PC-9 (cell line): ENCODE data around the gene MGLL. TPM values are rescaled to one million over a fixed set of nuclear protein-coding genes. Genes with fewer than 3 reads are reported as not detected.

Source experiments
- BruUV-seq: library from RNA; stranded (reverse); fragments of 400-500 nt; replicated peaks from 2 replicates; lab custom pipeline; 2021; lab: Mats Ljungman, UMichigan
- CTCF ChIA-PET: fragments of 300-600 bp; sonication (Branson Sonifier 250); formaldehyde crosslinking; loops from one replicate; lab custom pipeline; 2022; ENCODE audit warnings: antibody characterized with exemption; lab: Charles Lee
- POLR2A ChIA-PET: fragments of 300-600 bp; sonication (Branson Sonifier 250); formaldehyde crosslinking; loops from one replicate; lab custom pipeline; 2022; ENCODE audit warnings: antibody characterized with exemption; ENCODE audit not compliant: unreplicated experiment; lab: Charles Lee
- DNase-seq, 2 experiments: peaks; one replicate each; pipeline versions ENCODE4 v3.0.0 to v3.0.0-alpha.2; 2015 to 2022; ENCODE audit warnings: mixed read lengths in 1 of 2
- H2AFZ ChIP-seq: fragments of 200-600 bp; sonication (generic); 2 replicates; pipeline ENCODE4 v1.8.1; 2017; ENCODE audit warnings: antibody characterized with exemption
- H3F3A ChIP-seq: fragments of 200-600 bp; sonication (generic); 2 replicates; pipeline ENCODE4 v1.8.1; 2017; ENCODE audit warnings: antibody characterized with exemption, mild to moderate bottlenecking, low read depth; ENCODE audit not compliant: insufficient read depth
- H3K27ac ChIP-seq: fragments of 200-600 bp; sonication (generic); 2 replicates; pipeline ENCODE4 v1.6.1; 2016; ENCODE audit warnings: mixed run types
- H3K27me3 ChIP-seq: fragments of 200-600 bp; sonication (generic); 2 replicates; pipeline ENCODE4 v1.6.1; 2016; ENCODE audit warnings: low read depth, mixed run types; ENCODE audit not compliant: insufficient read depth
- H3K36me3 ChIP-seq: fragments of 200-600 bp; sonication (generic); 2 replicates; pipeline ENCODE4 v1.6.1; 2016; ENCODE audit warnings: low read depth, mixed run types
- H3K4me1 ChIP-seq: fragments of 200-600 bp; sonication (generic); replicated peaks from 2 replicates; pipeline ENCODE4 v1.6.1; 2016; ENCODE audit warnings: mixed run types; ENCODE audit not compliant: insufficient read depth
- H3K4me2 ChIP-seq: fragments of 200-600 bp; sonication (generic); 2 replicates; pipeline ENCODE4 v1.6.1; 2017; ENCODE audit warnings: mixed run types
- H3K4me3 ChIP-seq: fragments of 200-600 bp; sonication (generic); 2 replicates; pipeline ENCODE4 v1.6.1; 2016; ENCODE audit warnings: mixed run types
- H3K79me2 ChIP-seq: fragments of 200-600 bp; sonication (generic); 2 replicates; pipeline ENCODE4 v1.6.1; 2017; ENCODE audit warnings: low read depth, mixed run types
- H3K9me2 ChIP-seq: fragments of 200-600 bp; sonication (generic); 2 replicates; pipeline ENCODE4 v1.8.1; 2017; ENCODE audit warnings: mild to moderate bottlenecking; ENCODE audit not compliant: insufficient read depth
- H3K9me3 ChIP-seq: fragments of 200-600 bp; sonication (generic); 2 replicates; pipeline ENCODE4 v1.8.1; 2016; ENCODE audit warnings: low read depth; ENCODE audit not compliant: insufficient read depth
- H4K20me1 ChIP-seq: fragments of 200-600 bp; sonication (generic); 2 replicates; pipeline ENCODE4 v1.8.1; 2017; ENCODE audit not compliant: insufficient read depth
- CTCF ChIP-seq: fragments of 200-600 bp; sonication (generic); conservative IDR thresholded peaks from 2 replicates; pipeline ENCODE4 v1.6.1; 2017; ENCODE audit warnings: mixed run types, antibody characterized with exemption, mild to moderate bottlenecking, moderate library complexity
- EZH2 ChIP-seq: fragments of 200-600 bp; sonication (generic); IDR thresholded peaks from 2 replicates; pipeline ENCODE4 v1.8.0; 2017; ENCODE audit warnings: antibody characterized with exemption, low read depth
- intact Hi-C: fragments of 100-400 bp; cut with micrococcal nuclease; formaldehyde crosslinking; loops from one replicate; pipeline ENCODE4 v1.10.0; 2022; ENCODE audit not compliant: unreplicated experiment
- total RNA-seq: library from RNA; stranded (reverse); gene quantifications from 2 replicates; pipeline ENCODE4 v1.2.3, GENCODE V29; 2021

MGLL gene
- total RNA-seq, 1 experiment from 2014 or later: 30.7 TPM

- Histone ChIP-seq H3K4me3 (no peak overlapping the region), H3K27me3 (no peaks in the 10 kb centered on the region), H3F3A (no peaks in the 10 kb centered on the region), H3K4me2 (no peak overlapping the region), H3K4me1 (no peaks in the 10 kb centered on the region), H3K9me2 (no peaks in the 10 kb centered on the region), H3K79me2 (no peaks in the 10 kb centered on the region), H3K36me3 (no peaks in the 10 kb centered on the region), H4K20me1 (no peaks in the 10 kb centered on the region), H2AFZ (no peak overlapping the region), H3K9me3 (no peaks in the 10 kb centered on the region), H3K27ac (no peak overlapping the region)
- DNase-seq: no peak
- no TSS peak for BruUV-seq
- intact Hi-C loops: no loop called here
- TF ChIP-seq EZH2 (no peak), CTCF (no peak)
- ChIA-PET CTCF (no interaction called here), POLR2A (no interaction called here)
Observed at GRCh38 chr3:127708837-127709236, 113.5 kb downstream of the MGLL start.

GRCh38 chr3:127707851-127708411 is 114.4 kb downstream of the MGLL start:
- no peaks in the 10 kb centered on the region for H3K79me2 ChIP-seq
- H4K20me1 ChIP-seq: no peaks in the 10 kb centered on the region
- no peak for DNase-seq
- no peak for TF ChIP-seq CTCF
- no peak for TF ChIP-seq EZH2
- H3K4me1 ChIP-seq: no peaks in the 10 kb centered on the region
- ChIA-PET CTCF (no interaction called here), POLR2A (no interaction called here)
- H3K36me3 ChIP-seq: no peaks in the 10 kb centered on the region
- no peak overlapping the region for H3K4me2 ChIP-seq
- no TSS peak for BruUV-seq
- no peaks in the 10 kb centered on the region for H3F3A ChIP-seq
- no peaks in the 10 kb centered on the region for H3K9me2 ChIP-seq
- intact Hi-C loops: no loop called here
- H3K9me3 ChIP-seq: no peaks in the 10 kb centered on the region
- H2AFZ ChIP-seq: no peak overlapping the region
- H3K27ac ChIP-seq: no peak overlapping the region
- H3K4me3 ChIP-seq: no peak overlapping the region
- no peaks in the 10 kb centered on the region for H3K27me3 ChIP-seq

- Histone ChIP-seq H3F3A (no peaks in the 10 kb centered on the region), H2AFZ (no peak overlapping the region), H3K4me2 (no peak overlapping the region), H3K79me2 (no peaks in the 10 kb centered on the region), H3K9me3 (no peaks in the 10 kb centered on the region), H3K27me3 (no peaks in the 10 kb centered on the region), H4K20me1 (no peaks in the 10 kb centered on the region), H3K4me3 (no peak overlapping the region), H3K36me3 (no peaks in the 10 kb centered on the region), H3K9me2 (no peaks in the 10 kb centered on the region), H3K27ac (no peak overlapping the region), H3K4me1 (no peaks in the 10 kb centered on the region)
- TF ChIP-seq EZH2 (no peak), CTCF (no peak)
- intact Hi-C loops: no loop called here
- BruUV-seq: no TSS peak
- POLR2A ChIA-PET: no interaction called here
- no peak for DNase-seq
- CTCF ChIA-PET: no interaction called here
Observed at GRCh38 chr3:127706785-127707351, 115.4 kb downstream of the MGLL start.
